ENCODE results near the gene SERPINH1. TPM values are rescaled to one million over a fixed set of nuclear protein-coding genes. Genes with fewer than 3 reads are reported as not detected.

The SERPINH1 gene
- total and polyA plus RNA-seq, 2 of the 13 experiments (the other 11 are each of a cell fraction or from before 2014, with no cell fraction given), result 83.6 to 83.8 TPM

GRCh38 chr11:75592715-75593114 lies 30.7 kb downstream of the SERPINH1 start:
- ATAC-seq, result no peak
- peaks cover 27% of the 10 kb centered on the region for H3K4me1 ChIP-seq (ENCODE audit: insufficient read depth, low read length)

More at GRCh38 chr11:75592715-75593114, 30.7 kb downstream of the SERPINH1 start:
- Histone ChIP-seq H3K79me2 (ENCODE audit: insufficient read depth, low read length) (no peaks in the 10 kb centered on the region), H3K27ac (ENCODE audit: extremely low read length, insufficient read depth, low read length) (no peak overlapping the region), H3K36me3 (replicated peaks in 1 of 2; ENCODE audit: control insufficient read depth in 1 of 2, insufficient read depth in 2 of 2, low read length in 2 of 2) (no peaks in the 10 kb centered on the region), H3K4me2 (ENCODE audit: low read depth, low read length) (no peak overlapping the region), H3K9ac (ENCODE audit: insufficient read depth, low read depth, low read length) (no peak overlapping the region), H3K9me3 (ENCODE audit: low read length) (no peaks in the 10 kb centered on the region), H3K27me3 (ENCODE audit: control insufficient read depth in 1 of 2, insufficient read depth in 2 of 2, low read length in 2 of 2) (peaks cover 2 to 6% of the 10 kb centered on the region in 2 experiments; a peak in 3 of 5 replicates), H4K20me1 (ENCODE audit: insufficient read depth, low read length) (no peaks in the 10 kb centered on the region), H3K4me3 (replicated peaks in 1 of 3; ENCODE audit: insufficient read depth in 1 of 3, low read depth in 2 of 3, low read length in 3 of 3) (no peak overlapping the region), H2AFZ (ENCODE audit: low read length) (no peak overlapping the region)
- ChIA-PET CTCF (ENCODE audit: low intra/inter-chr PET ratio, low total read pairs) (no interaction called here), POLR2A (no interaction called here)
- in situ Hi-C loops (cut with HindIII; ENCODE audit: extremely low pct_ligation_motif_present, low pct_unique_long_range_greater_than_20kb) (no loop called here), intact Hi-C loops (cut with micrococcal nuclease; ENCODE audit: unreplicated experiment) (no loop called here)
- DNase-seq (ENCODE audit: low spot score) (no peak), FAIRE-seq (no peak)
- no peak for TF ChIP-seq CSRNP2 (CRISPR knock-in tag; conservative IDR thresholded peaks at IDR 0.05; ENCODE audit: low read depth)
- no peak for TF ChIP-seq NAIF1 (CRISPR knock-in tag; IDR thresholded peaks at IDR 0.05; ENCODE audit: borderline replicate concordance)
- TF ChIP-seq HOXA7 (CRISPR knock-in tag; IDR thresholded peaks at IDR 0.05), result no peak
- TF ChIP-seq, protein P1, sequence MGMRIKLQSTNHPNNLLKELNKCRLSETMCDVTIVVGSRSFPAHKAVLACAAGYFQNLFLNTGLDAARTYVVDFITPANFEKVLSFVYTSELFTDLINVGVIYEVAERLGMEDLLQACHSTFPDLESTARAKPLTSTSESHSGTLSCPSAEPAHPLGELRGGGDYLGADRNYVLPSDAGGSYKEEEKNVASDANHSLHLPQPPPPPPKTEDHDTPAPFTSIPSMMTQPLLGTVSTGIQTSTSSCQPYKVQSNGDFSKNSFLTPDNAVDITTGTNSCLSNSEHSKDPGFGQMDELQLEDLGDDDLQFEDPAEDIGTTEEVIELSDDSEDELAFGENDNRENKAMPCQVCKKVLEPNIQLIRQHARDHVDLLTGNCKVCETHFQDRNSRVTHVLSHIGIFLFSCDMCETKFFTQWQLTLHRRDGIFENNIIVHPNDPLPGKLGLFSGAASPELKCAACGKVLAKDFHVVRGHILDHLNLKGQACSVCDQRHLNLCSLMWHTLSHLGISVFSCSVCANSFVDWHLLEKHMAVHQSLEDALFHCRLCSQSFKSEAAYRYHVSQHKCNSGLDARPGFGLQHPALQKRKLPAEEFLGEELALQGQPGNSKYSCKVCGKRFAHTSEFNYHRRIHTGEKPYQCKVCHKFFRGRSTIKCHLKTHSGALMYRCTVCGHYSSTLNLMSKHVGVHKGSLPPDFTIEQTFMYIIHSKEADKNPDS (CRISPR knock-in tag; IDR thresholded peaks at IDR 0.05), result no peak
- TF ChIP-seq GFI1 (CRISPR knock-in tag; IDR thresholded peaks at IDR 0.05; ENCODE audit: borderline replicate concordance), result no peak
- TF ChIP-seq, protein P2, sequence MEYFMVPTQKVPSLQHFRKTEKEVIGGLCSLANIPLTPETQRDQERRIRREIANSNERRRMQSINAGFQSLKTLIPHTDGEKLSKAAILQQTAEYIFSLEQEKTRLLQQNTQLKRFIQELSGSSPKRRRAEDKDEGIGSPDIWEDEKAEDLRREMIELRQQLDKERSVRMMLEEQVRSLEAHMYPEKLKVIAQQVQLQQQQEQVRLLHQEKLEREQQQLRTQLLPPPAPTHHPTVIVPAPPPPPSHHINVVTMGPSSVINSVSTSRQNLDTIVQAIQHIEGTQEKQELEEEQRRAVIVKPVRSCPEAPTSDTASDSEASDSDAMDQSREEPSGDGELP (IDR thresholded peaks at IDR 0.05; ENCODE audit: borderline replicate concordance, low read depth), result peak; percentile 51; the same call in 1 of the 2 replicates
- TF ChIP-seq NFKBIZ (CRISPR knock-in tag; IDR thresholded peaks at IDR 0.05), result no peak
- BruUV-seq (replicated peaks), result no TSS peak
- 42% methylated on average over 2 of the region's 2 CpGs for WGBS (ENCODE audit: low lambda C conversion rate)

Measured in HepG2 (cell line).